Measurements from ENCODE around the gene RPL13. TPM values are rescaled to one million over a fixed set of nuclear protein-coding genes. Genes with fewer than 3 reads are reported as not detected.
"Not testable (repeated sequence)": the region's sequence is repeated elsewhere in the genome, so short reads cannot be mapped to it uniquely, and the experiment has no call there.

Gene RPL13
- total RNA-seq, 4 donors from 2014 or later = 3,143 to 7,972 (median 4,864) TPM

GRCh38 chr16:89586218-89586617 is 25.7 kb downstream of the RPL13 start:
- Histone ChIP-seq H3K4me1 (peaks cover 0 to 22% (median 17%) of the 10 kb centered on the region in 3 donors), H3K9me3 (no peaks in the 10 kb centered on the region), H3K36me3 (no peaks in the 10 kb centered on the region), H3K27me3 (no peaks in the 10 kb centered on the region), H3K4me3 (no peak overlapping the region), H3K27ac (no peak overlapping the region)
- no peak for DNase-seq
- WGBS, 2 donors = 100% methylated on average over 2 of the region's 7 CpGs; no CpG with 5 or more reads in 1 of the 2 donors
- intact Hi-C loops (cut with DNase I) = no loop called here
- TF ChIP-seq CTCF (IDR thresholded peaks at IDR 0.05) (no peak), POLR2A (IDR thresholded peaks at IDR 0.05) (no peak)

- no peaks in the 10 kb centered on the region for H3K9me3 ChIP-seq
- H3K36me3 ChIP-seq = no peaks in the 10 kb centered on the region
- no peak for DNase-seq
- H3K27me3 ChIP-seq = no peaks in the 10 kb centered on the region
- H3K4me1 ChIP-seq = peaks cover 0 to 16% (median 13%) of the 10 kb centered on the region in 3 donors
- TF ChIP-seq POLR2A (IDR thresholded peaks at IDR 0.05) (no peak), CTCF (IDR thresholded peaks at IDR 0.05) (no peak)
- no peak overlapping the region for H3K27ac ChIP-seq
- 89% methylated on average over 7 of the region's 25 CpGs; no CpG with 5 or more reads in 1 of the 2 donors for WGBS, 2 donors
- intact Hi-C loops (cut with DNase I) = no loop called here
- H3K4me3 ChIP-seq = no peak overlapping the region
Observed at GRCh38 chr16:89586853-89587252, 26.4 kb downstream of the RPL13 start.

GRCh38 chr16:89587676-89588075 is 27.2 kb downstream of the RPL13 start:
- H3K9me3 ChIP-seq; H3K27me3 ChIP-seq; H3K36me3 ChIP-seq; H3K27ac ChIP-seq; intact Hi-C loops (cut with DNase I); DNase-seq; H3K4me3 ChIP-seq; H3K4me1 ChIP-seq: not testable (repeated sequence)
- WGBS, 2 donors = 100% methylated on average over 4 of the region's 36 CpGs; no CpG with 5 or more reads in 1 of the 2 donors

- H3K9me3 ChIP-seq = no peaks in the 10 kb centered on the region
- H3K4me1 ChIP-seq = no peaks in the 10 kb centered on the region
- H3K36me3 ChIP-seq = no peaks in the 10 kb centered on the region
- intact Hi-C loops (cut with DNase I) = no loop called here
- H3K27me3 ChIP-seq = no peaks in the 10 kb centered on the region
- no peak for DNase-seq
- no peak overlapping the region for H3K4me3 ChIP-seq
- 90% methylated on average over 9 of the region's 26 CpGs; no CpG with 5 or more reads in 1 of the 2 donors for WGBS, 2 donors
- no peak for TF ChIP-seq CTCF (IDR thresholded peaks at IDR 0.05)
- no peak for TF ChIP-seq POLR2A (IDR thresholded peaks at IDR 0.05)
- H3K27ac ChIP-seq = no peak overlapping the region
Observed at GRCh38 chr16:89588413-89589109, 28.1 kb downstream of the RPL13 start.

GRCh38 chr16:89589241-89589926 is 28.9 kb downstream of the RPL13 start:
- TF ChIP-seq CTCF (IDR thresholded peaks at IDR 0.05) = no peak
- TF ChIP-seq POLR2A (IDR thresholded peaks at IDR 0.05) = no peak
- WGBS, 2 donors = 88 to 98% methylated on average over 7 to 9 of the region's 21 CpGs
- Histone ChIP-seq H3K27ac (no peak overlapping the region), H3K4me3 (no peak overlapping the region), H3K9me3 (no peaks in the 10 kb centered on the region), H3K4me1 (no peaks in the 10 kb centered on the region), H3K27me3 (no peaks in the 10 kb centered on the region), H3K36me3 (no peaks in the 10 kb centered on the region)
- DNase-seq = no peak
- intact Hi-C loops (cut with DNase I) = no loop called here

Data from esophagus squamous epithelium (tissue), 5 donors.